ENCODE measurements around the gene ERG. TPM values are rescaled to one million over a fixed set of nuclear protein-coding genes. Genes with fewer than 3 reads are reported as not detected.

The ERG gene
- total RNA-seq, 3 donors from 2014 or later, result 4.0 to 8.4 (median 4.3) TPM

- intact Hi-C loops (cut with DNase I, micrococcal nuclease), result no loop called here
- no peaks in the 10 kb centered on the region for H3K36me3 ChIP-seq (ENCODE audit: low read depth)
- no peaks in the 10 kb centered on the region for H3K9me3 ChIP-seq
- DNase-seq, result no peak
- no peaks in the 10 kb centered on the region for H3K4me1 ChIP-seq (ENCODE audit: low read depth)
- TF ChIP-seq CTCF (IDR thresholded peaks at IDR 0.05), result no peak
- H3K4me3 ChIP-seq, result no peak overlapping the region
- no peak for ATAC-seq
Measured at GRCh38 chr21:38479641-38480525, 18.4 kb downstream of the ERG start.

- no peaks in the 10 kb centered on the region for H3K9me3 ChIP-seq
- ATAC-seq, result no peak
- H3K4me1 ChIP-seq (ENCODE audit: low read depth), result no peaks in the 10 kb centered on the region
- intact Hi-C loops (cut with DNase I, micrococcal nuclease), result no loop called here
- H3K4me3 ChIP-seq, result no peak overlapping the region
- TF ChIP-seq CTCF (IDR thresholded peaks at IDR 0.05), result no peak
- DNase-seq, result no peak
- no peaks in the 10 kb centered on the region for H3K36me3 ChIP-seq (ENCODE audit: low read depth)
Measured at GRCh38 chr21:38478782-38479181, 19.5 kb downstream of the ERG start.

- TF ChIP-seq CTCF (IDR thresholded peaks at IDR 0.05), result no peak
- intact Hi-C loops (cut with DNase I, micrococcal nuclease), result no loop called here
- Histone ChIP-seq H3K9me3 (no peaks in the 10 kb centered on the region), H3K36me3 (ENCODE audit: low read depth) (no peaks in the 10 kb centered on the region), H3K4me1 (ENCODE audit: low read depth) (no peaks in the 10 kb centered on the region), H3K4me3 (no peak overlapping the region)
- ATAC-seq, result no peak
- DNase-seq, result no peak
Measured at GRCh38 chr21:38477226-38477625, 21.1 kb downstream of the ERG start.

- Histone ChIP-seq H3K4me3 (no peak overlapping the region), H3K36me3 (ENCODE audit: low read depth) (no peaks in the 10 kb centered on the region), H3K4me1 (ENCODE audit: low read depth) (no peaks in the 10 kb centered on the region), H3K9me3 (no peaks in the 10 kb centered on the region)
- intact Hi-C loops (cut with DNase I, micrococcal nuclease), result no loop called here
- DNase-seq, result no peak
- ATAC-seq, result peak; percentile 48
- TF ChIP-seq CTCF (IDR thresholded peaks at IDR 0.05), result no peak
Measured at GRCh38 chr21:38476385-38476784, 21.9 kb downstream of the ERG start.

GRCh38 chr21:38475519-38475918 is 22.8 kb downstream of the ERG start:
- Histone ChIP-seq H3K4me3 (no peak overlapping the region), H3K9me3 (no peaks in the 10 kb centered on the region), H3K36me3 (ENCODE audit: low read depth) (no peaks in the 10 kb centered on the region), H3K4me1 (ENCODE audit: low read depth) (no peaks in the 10 kb centered on the region)
- TF ChIP-seq CTCF (IDR thresholded peaks at IDR 0.05), result no peak
- DNase-seq, result no peak
- no peak for ATAC-seq
- intact Hi-C loops (cut with DNase I, micrococcal nuclease), result no loop called here

Data from mucosa of descending colon (tissue), 3 donors.